Colonic mucosa (tissue), 4 donors: ENCODE results near the gene STPG4. TPM values are rescaled to one million over a fixed set of nuclear protein-coding genes. Genes with fewer than 3 reads are reported as not detected.

Experiments
- DNase-seq: peaks from one replicate; pipeline ENCODE4 v3.0.0-alpha.2; 2020
- H3K27ac ChIP-seq: fragments of 200-600 bp; one replicate; pipeline ENCODE4 v1.8.0; 2021
- H3K27me3 ChIP-seq: fragments of 200-600 bp; one replicate; pipeline ENCODE4 v1.8.0; 2021
- H3K36me3 ChIP-seq: fragments of 200-600 bp; one replicate; pipeline ENCODE4 v1.8.0; 2021
- H3K4me1 ChIP-seq: fragments of 200-600 bp; one replicate; pipeline ENCODE4 v1.8.0; 2021; ENCODE audit warnings: mild to moderate bottlenecking
- H3K4me3 ChIP-seq: fragments of 200-600 bp; one replicate; pipeline ENCODE4 v1.8.0; 2021
- H3K9ac ChIP-seq, 2 donors: one replicate each; pipeline ENCODE4 v1.7.0; 2013; ENCODE audit warnings: control low read depth in 2 of 2, low read depth in 2 of 2, low read length in 2 of 2
- H3K9me3 ChIP-seq: fragments of 200-600 bp; one replicate; pipeline ENCODE4 v1.8.0; 2021
- intact Hi-C: fragments of 100-400 bp; cut with DNase I; formaldehyde crosslinking; loops from one replicate; pipeline ENCODE4 v1.14.1; 2022
- total RNA-seq, 2 donors: library from RNA; stranded (reverse); fragmentation: NEBNext Ultra II Directional in 1 of 2; extraction: Animal tissue kit (Norgen Biotek cat#: 25700) in 1 of 2; gene quantifications; one replicate each; pipeline ENCODE4 v1.2.1, GENCODE V29; 2021
- TF ChIP-seq, protein P1 (sequence below): fragments of 200-600 bp; IDR thresholded peaks from one replicate; pipeline ENCODE4 v1.8.0; 2022; ENCODE audit warnings: antibody characterized with exemption, mild to moderate bottlenecking
- donor health status: healthy.
- donor health status: DM: no; HTN: no; CAD: no.
- donor health status: DM: no; HTN: no; CAD: no.

STPG4 gene
- total RNA-seq, 2 donors from 2014 or later, result 0.21 to 0.47 TPM

- intact Hi-C loops, result no loop called here
- Histone ChIP-seq H3K9ac (no peak overlapping the region), H3K4me1 (no peaks in the 10 kb centered on the region), H3K27me3 (no peaks in the 10 kb centered on the region), H3K36me3 (no peaks in the 10 kb centered on the region), H3K27ac (no peak overlapping the region), H3K9me3 (no peaks in the 10 kb centered on the region), H3K4me3 (no peak overlapping the region)
- TF ChIP-seq, protein P1, sequence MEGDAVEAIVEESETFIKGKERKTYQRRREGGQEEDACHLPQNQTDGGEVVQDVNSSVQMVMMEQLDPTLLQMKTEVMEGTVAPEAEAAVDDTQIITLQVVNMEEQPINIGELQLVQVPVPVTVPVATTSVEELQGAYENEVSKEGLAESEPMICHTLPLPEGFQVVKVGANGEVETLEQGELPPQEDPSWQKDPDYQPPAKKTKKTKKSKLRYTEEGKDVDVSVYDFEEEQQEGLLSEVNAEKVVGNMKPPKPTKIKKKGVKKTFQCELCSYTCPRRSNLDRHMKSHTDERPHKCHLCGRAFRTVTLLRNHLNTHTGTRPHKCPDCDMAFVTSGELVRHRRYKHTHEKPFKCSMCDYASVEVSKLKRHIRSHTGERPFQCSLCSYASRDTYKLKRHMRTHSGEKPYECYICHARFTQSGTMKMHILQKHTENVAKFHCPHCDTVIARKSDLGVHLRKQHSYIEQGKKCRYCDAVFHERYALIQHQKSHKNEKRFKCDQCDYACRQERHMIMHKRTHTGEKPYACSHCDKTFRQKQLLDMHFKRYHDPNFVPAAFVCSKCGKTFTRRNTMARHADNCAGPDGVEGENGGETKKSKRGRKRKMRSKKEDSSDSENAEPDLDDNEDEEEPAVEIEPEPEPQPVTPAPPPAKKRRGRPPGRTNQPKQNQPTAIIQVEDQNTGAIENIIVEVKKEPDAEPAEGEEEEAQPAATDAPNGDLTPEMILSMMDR, result no peak
- DNase-seq, result no peak
Observed at GRCh38 chr2:47060652-47061170, 94.4 kb downstream of the STPG4 start.

- no peaks in the 10 kb centered on the region for H3K36me3 ChIP-seq
- no peaks in the 10 kb centered on the region for H3K9me3 ChIP-seq
- H3K27ac ChIP-seq, result peak overlapping the region; percentile 78
- H3K27me3 ChIP-seq, result no peaks in the 10 kb centered on the region
- peak overlapping the region in 1 of 2 donors; percentile 55 for H3K9ac ChIP-seq
- intact Hi-C loops, result no loop called here
- TF ChIP-seq, protein P1, result no peak
- no peak for DNase-seq
- H3K4me3 ChIP-seq, result no peak overlapping the region
- H3K4me1 ChIP-seq, result no peaks in the 10 kb centered on the region
Observed at GRCh38 chr2:47058003-47058931, 96.8 kb downstream of the STPG4 start.

- Histone ChIP-seq H3K4me3 (no peak overlapping the region), H3K27me3 (no peaks in the 10 kb centered on the region), H3K9me3 (no peaks in the 10 kb centered on the region), H3K9ac (peak overlapping the region in 1 of 2 donors; percentile 7), H3K4me1 (no peaks in the 10 kb centered on the region), H3K36me3 (no peaks in the 10 kb centered on the region), H3K27ac (peak overlapping the region; percentile 78)
- intact Hi-C loops, result no loop called here
- DNase-seq, result no peak
- TF ChIP-seq, protein P1, result no peak
Observed at GRCh38 chr2:47057687-47058002, 97.5 kb downstream of the STPG4 start.

DNA sequence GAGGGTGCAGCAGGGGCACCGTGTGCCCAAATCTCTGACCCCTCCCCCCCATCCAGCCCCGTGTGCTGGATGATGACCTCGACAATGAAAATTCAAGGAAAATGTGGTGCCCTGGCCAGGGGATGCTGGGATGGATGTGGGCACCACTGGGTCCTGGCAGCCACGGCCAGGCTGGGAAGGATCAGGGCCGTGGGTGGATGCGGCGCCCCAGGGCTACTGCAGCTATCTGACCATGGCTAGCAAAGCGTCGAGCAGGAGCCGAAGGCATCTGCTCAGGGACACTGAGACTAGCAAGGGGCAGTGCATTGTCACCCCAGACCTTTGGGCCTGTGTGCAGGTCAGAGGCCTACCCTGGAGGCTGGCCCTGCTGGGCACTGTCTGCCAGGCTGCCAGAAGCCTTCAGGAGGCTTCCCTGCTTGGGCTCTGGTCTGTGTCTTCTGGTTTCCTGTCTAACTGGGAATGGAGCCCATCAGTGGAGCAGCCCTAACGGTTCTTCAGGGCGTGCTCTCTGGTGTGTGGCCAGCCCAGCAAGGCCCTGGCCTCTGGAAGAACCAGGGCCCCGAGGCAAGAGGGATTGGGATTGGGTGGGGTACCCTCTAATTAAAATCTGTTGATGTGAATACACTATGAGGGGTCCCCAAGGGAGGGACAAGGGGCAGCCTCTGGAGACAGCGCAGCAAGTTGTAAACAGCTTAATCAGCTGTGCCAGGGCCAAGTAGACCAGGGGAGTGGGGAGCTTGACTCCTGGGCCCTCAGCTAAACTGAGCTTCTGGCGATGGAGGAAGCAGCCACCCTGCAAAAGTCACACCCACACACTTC lies 98.0 kb downstream of the STPG4 start:
- Histone ChIP-seq H3K4me1 (no peaks in the 10 kb centered on the region), H3K9me3 (no peaks in the 10 kb centered on the region), H3K9ac (no peak overlapping the region), H3K27ac (peak overlapping the region; percentile 78), H3K27me3 (no peaks in the 10 kb centered on the region), H3K4me3 (no peak overlapping the region), H3K36me3 (no peaks in the 10 kb centered on the region)
- TF ChIP-seq, protein P1, result no peak
- intact Hi-C loops, result no loop called here
- DNase-seq, result peak; percentile 67

DNA sequence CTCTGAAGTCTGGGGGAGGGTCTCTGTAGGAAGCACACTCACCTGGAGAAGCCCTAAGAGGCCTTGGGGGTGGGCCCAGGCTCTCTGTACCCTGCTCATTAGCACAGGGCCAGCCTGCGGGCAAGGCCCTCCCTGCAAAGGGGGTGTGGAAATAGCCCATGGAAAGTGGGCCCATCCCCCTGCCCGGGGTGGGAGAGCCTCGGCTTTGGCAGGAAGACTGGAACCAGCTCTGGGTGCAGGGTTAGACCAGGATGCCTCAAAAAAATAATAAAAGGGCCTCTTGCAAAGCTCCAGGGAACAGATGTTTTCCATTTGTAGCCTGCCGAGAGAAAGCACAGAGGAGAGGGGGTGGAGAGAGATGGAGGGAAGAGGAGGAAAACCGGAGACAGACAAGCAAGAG lies 98.7 kb downstream of the STPG4 start:
- no peaks in the 10 kb centered on the region for H3K9me3 ChIP-seq
- H3K27ac ChIP-seq, result peak overlapping the region; percentile 78
- no peaks in the 10 kb centered on the region for H3K4me1 ChIP-seq
- no peaks in the 10 kb centered on the region for H3K27me3 ChIP-seq
- no peak for DNase-seq
- H3K4me3 ChIP-seq, result no peak overlapping the region
- TF ChIP-seq, protein P1, result no peak
- H3K9ac ChIP-seq, result no peak overlapping the region
- intact Hi-C loops, result no loop called here
- no peaks in the 10 kb centered on the region for H3K36me3 ChIP-seq
